HG02610 (cell line): ENCODE measurements around the gene ERFE.
"Not testable (repeated sequence)": the region's sequence is repeated elsewhere in the genome, so short reads cannot be mapped to it uniquely, and the experiment has no call there.

ENCODE experiments used
- ATAC-seq: cut with Tn5 transposase; IDR thresholded peaks from one replicate; pipeline ENCODE4 v1.9.1; 2021; ENCODE audit warnings: mild to moderate bottlenecking, moderate library complexity; ENCODE audit not compliant: unreplicated experiment

ERFE gene, protein sequence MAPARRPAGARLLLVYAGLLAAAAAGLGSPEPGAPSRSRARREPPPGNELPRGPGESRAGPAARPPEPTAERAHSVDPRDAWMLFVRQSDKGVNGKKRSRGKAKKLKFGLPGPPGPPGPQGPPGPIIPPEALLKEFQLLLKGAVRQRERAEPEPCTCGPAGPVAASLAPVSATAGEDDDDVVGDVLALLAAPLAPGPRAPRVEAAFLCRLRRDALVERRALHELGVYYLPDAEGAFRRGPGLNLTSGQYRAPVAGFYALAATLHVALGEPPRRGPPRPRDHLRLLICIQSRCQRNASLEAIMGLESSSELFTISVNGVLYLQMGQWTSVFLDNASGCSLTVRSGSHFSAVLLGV

DNA sequence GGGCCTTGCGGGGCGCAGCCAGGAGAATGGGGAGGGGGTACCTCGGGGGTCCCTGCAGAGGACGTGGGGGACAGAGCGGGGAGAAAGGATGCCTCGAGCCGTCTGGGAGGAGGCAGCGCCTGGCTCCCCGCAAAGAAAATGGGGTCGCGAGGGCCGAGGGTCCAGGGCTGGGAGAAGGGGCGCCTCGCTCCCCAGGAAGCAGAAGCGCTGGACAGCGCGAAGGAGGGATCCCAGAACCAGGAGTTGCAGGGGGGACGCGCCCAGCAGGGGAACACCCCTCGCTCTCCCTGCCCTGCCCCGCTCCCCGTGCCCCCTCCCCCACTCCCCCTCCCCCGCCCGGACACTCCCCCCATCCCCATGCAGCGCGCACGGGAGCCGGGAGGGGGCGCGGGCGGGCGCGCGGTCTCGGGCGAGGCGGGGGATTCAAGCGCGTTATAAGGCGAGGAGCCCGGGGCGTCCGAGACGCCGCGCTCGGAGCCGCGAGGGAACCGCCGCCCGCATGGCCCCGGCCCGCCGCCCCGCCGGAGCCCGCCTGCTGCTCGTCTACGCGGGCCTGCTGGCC lies at the start of gene ERFE:
Gene ERFE, plus strand, starts transcription at position 462 of the 562 bp plus-strand sequence. Its CDS starts 38 bp downstream, at position 500.
- ATAC-seq: no peak

DNA sequence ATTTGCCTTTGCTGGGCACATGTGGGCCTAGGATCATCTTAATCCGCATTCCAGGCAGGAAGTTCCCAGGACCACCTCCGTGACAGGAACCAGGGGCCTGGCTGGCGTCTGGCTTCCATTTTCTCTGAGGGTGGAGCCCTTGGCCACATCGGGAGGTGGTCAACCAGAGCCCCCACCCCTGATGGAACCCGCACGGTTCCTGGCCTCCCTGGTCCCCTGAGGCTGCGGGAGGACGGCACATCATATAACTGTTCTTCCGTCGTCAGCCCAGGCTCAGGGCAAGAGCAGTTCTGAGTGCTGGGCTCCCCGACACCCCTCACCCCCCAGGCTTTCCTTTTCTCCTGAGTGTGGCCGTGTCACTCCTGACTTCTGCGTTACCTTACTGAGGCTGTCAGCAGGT lies 45.2 kb upstream of the ERFE start:
- ATAC-seq: no peak

DNA sequence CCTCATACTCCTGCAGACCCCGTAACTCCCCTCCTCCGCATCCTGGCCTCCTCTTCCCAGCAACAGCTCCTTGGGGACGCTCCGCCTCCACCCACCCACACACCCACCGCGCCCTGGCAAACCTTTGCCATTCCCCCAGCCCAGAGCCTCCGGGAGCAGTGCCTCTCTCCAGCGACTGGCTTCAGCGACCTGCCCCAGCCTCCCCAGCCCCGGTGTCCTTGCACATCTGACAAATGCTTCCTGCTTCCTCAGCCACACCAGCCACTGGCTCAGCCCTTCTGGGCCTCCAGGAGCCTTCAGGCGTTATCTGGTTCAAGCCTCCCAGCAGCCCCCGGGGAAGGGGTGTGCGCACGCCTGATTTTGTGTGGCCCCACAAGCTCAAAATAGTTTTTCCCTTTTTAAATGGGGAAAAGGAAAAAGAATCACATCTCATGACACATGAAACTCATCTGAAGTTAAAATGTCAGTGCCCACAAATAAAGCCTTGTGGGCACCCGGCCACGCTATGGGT lies 44.4 kb upstream of the ERFE start:
- no peak for ATAC-seq

DNA sequence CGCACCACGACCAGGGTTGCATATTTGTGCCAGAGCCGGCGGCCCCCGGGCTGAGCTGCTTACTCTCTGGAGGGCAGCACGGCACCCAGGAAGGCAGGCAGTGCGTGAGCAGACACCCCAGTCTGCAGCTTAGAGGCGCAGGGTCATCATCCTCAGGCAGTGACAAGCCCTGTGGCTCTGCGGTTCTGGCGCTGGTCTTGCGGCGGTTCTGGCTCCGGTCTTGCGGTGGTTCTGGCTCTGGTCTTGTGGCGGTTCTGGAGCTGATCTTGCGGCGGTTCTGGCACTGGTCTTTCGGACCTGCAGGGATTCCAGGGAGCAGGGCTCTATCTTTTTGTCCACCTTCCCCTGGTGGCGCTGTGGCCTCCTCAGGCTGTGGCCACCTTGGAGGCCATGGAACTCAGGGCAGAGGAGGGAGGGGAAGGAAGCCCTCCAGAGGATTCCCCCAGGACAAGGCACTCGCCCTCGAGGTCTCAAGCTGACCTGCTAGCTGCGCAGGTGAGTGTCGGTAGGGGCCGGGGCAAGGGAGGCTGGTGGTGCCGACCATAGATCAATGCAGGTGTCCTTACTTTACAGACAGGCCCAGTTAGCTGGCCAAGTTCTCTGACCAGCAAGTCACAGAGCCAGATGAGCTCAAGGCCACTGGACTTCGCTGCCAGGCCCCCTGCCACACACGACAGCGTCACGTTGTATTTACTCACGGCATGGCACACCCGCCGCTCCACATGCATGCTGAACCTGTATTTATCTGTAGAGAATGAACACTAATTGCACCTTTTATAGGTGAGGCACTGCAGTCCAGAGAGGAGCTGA lies 43.7 kb upstream of the ERFE start:
- ATAC-seq: no peak

- ATAC-seq: not testable (repeated sequence)
Observed at GRCh38 chr2:238115709-238116108, 43.1 kb upstream of the ERFE start.

GRCh38 chr2:238116298-238117198 lies 42.2 kb upstream of the ERFE start:
- ATAC-seq: no peak

- no peak for ATAC-seq
Observed at GRCh38 chr2:238117199-238118154, 41.3 kb upstream of the ERFE start.

- ATAC-seq: no peak
Observed at GRCh38 chr2:238119756-238120462, 38.9 kb upstream of the ERFE start.

- ATAC-seq: no peak
Observed at GRCh38 chr2:238120463-238121298, 38.1 kb upstream of the ERFE start.

- ATAC-seq: no peak
Observed at GRCh38 chr2:238121511-238122286, 37.1 kb upstream of the ERFE start.

DNA sequence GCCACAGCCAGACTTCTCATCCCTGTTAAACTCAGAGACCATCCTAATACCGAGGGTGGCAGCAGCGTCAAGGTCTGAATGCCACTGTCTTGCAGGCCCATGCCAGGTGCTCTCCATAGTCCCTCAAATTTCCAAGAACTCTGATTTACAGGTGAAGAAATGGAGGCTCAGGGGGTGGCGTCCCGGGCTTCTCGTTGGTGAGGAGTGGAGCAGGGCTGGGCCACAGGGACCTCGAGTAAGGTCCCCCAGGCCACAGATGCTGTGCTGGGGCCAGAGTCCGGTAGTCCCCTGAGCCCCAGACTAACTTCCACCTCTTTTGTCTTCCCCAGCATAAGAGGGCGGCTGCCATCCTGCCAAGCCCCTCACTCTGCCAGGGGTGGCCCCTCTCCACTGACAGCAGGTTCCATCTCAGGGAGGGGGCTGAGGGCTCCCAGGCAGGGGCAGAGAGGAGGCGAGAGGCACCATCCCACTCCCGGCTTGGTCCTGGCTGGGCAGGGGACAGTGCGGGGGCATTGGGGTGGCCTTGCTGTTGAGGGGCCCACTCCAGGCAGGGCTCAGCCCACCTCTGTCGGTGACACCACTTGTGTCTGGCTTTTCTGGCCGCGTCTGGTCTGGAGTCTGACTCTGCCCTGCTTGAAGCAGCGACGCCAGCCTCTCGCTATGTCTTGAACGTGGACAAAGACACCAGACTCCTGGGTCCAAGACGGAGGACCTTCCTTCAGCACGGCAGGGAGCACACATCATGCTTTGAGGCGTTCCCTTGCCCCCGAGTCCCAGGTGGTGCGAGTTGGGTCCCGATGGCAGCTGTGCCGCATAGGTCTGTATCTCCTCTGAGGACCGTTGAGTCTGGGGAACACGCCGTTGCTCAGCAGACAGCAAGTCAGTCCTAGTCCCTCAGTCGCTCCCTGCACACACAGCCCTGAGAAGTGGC lies 36.2 kb upstream of the ERFE start:
- no peak for ATAC-seq

DNA sequence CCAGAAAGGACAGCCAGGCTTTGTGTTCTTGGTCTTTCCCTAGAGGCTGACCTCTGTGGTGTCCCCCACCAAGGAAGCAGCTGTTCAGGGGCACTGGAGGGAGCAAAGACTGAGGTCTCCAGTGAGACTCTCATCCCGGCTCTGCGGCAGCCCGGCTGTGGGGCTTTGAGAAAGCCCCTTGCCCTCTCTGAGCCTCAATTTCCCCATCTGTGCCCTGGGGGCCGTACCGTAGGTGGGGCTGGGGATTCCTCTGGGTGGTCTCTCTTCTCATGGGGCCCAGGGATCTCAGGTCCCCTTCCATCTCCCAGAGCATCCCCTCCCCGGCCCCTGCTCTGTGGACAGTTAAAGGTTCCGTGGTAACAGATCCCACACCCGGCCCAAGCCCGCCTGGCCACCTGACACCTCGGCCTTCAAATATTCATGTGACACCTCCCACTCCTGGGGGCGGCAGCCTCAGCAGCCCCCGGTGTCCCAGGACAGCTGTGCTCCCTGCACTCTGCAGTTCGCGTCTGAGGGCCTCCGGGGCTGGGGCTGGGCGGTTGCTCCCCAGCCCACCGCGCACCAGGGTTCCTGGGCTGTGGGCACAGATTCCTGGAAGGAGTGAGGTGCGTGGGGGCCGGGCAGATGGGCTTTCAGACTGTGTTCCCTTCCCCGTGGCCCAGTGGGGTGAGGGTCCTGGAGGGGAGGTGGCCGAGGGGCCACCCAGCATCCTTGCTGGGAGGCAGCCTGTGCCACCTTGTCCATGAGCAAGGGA lies 35.4 kb upstream of the ERFE start:
- ATAC-seq: no peak

- no peak for ATAC-seq
Observed at GRCh38 chr2:238123991-238124470, 34.7 kb upstream of the ERFE start.

- no peak for ATAC-seq
Observed at GRCh38 chr2:238124488-238125126, 34.2 kb upstream of the ERFE start.
